Spleen (tissue), 11 donors: Measurements from ENCODE around the gene ZSCAN9. TPM values are rescaled to one million over a fixed set of nuclear protein-coding genes. Genes with fewer than 3 reads are reported as not detected.

Source experiments
- DNase-seq: peaks from one replicate; pipeline ENCODE4 v3.0.0-alpha.2; 2020
- H3K27ac ChIP-seq, 8 donors: fragments of 200-600 bp; sonication (generic) in 7 of 8; 1 replicate in 4 of 8; 2 replicates in 4 of 8; pipeline versions ENCODE4 v1.5.0 to v1.8.0; 2016 to 2021; ENCODE audit warnings: inconsistent platforms in 4 of 8, mild to moderate bottlenecking in 4 of 8, moderate library complexity in 1 of 8
- H3K27me3 ChIP-seq, 7 donors: fragments of 200-600 bp; sonication (generic) in 6 of 7; replicated peaks in 1 of 7; 1 replicate in 4 of 7; 2 replicates in 3 of 7; pipeline versions ENCODE4 v1.5.0 to v1.8.0; 2016 to 2021; ENCODE audit warnings: inconsistent platforms in 3 of 7, mild to moderate bottlenecking in 1 of 7
- H3K36me3 ChIP-seq, 6 donors: fragments of 200-600 bp; sonication (generic) in 5 of 6; 1 replicate in 4 of 6; 2 replicates in 2 of 6; pipeline versions ENCODE4 v1.5.0 to v1.8.0; 2016 to 2021; ENCODE audit warnings: inconsistent platforms in 2 of 6
- H3K4me1 ChIP-seq, 6 donors: fragments of 200-600 bp; sonication (generic) in 5 of 6; 1 replicate in 3 of 6; 2 replicates in 3 of 6; pipeline versions ENCODE4 v1.5.0 to v1.8.0; 2016 to 2021; ENCODE audit warnings: inconsistent platforms in 3 of 6
- H3K4me3 ChIP-seq, 8 donors: fragments of 200-600 bp; sonication (generic) in 7 of 8; 1 replicate in 4 of 8; 2 replicates in 4 of 8; pipeline versions ENCODE4 v1.5.0 to v1.8.0; 2016 to 2021; ENCODE audit warnings: inconsistent platforms in 4 of 8, mild to moderate bottlenecking in 4 of 8, moderate library complexity in 2 of 8
- H3K9me3 ChIP-seq, 8 donors: fragments of 200-600 bp; sonication (generic) in 7 of 8; 1 replicate in 4 of 8; 2 replicates in 4 of 8; pipeline versions ENCODE4 v1.5.0 to v1.8.0; 2016 to 2021; ENCODE audit warnings: inconsistent platforms in 4 of 8
- CTCF ChIP-seq, 11 experiments: fragments of 200-600 bp in 7 of 11; fragments of 450-650 bp in 4 of 11; sonication (generic) in 4 of 11; IDR thresholded peaks in 8 of 11; conservative IDR thresholded peaks in 3 of 11; 1 replicate in 7 of 11; 2 replicates in 4 of 11; pipeline versions ENCODE4 v1.4.0 to v1.8.0; 2016 to 2021; ENCODE audit warnings: antibody characterized with exemption in 11 of 11, inconsistent platforms in 4 of 11, mild to moderate bottlenecking in 1 of 11
- POLR2A ChIP-seq, 3 donors: fragments of 450-650 bp; IDR thresholded peaks; one replicate each; pipeline ENCODE4 v1.5.1; 2017; ENCODE audit warnings: antibody characterized with exemption in 3 of 3, mild to moderate bottlenecking in 1 of 3
- POLR2AphosphoS5 ChIP-seq, 3 donors: sonication (generic); formaldehyde crosslinking; IDR thresholded peaks; one replicate each; pipeline ENCODE4 v1.5.1; 2017; ENCODE audit warnings: antibody characterized with exemption in 3 of 3
- WGBS, 5 donors: extraction: QIAGEN DNeasy Blood & Tissue Kit in 3 of 5; methylation state at CpG; one replicate each; pipeline versions ENCODE4 v1.1.5 to v1.1.7; 2013 to 2018; 5-methylcytosine and 5-hydroxymethylcytosine counted together
- intact Hi-C: fragments of 100-400 bp; cut with DNase I; formaldehyde crosslinking; loops from one replicate; pipeline ENCODE4 v1.15.0; 2023; ENCODE audit warnings: low total_unique reads
- polyA plus RNA-seq, 3 donors: library from polyadenylated mRNA; stranded (reverse); fragments of 200-250 nt; gene quantifications; one replicate each; pipeline ENCODE4 v1.2.1, GENCODE V29; 2013
- total RNA-seq, 7 donors: library from RNA; depleted of rRNA in 3 of 7; stranded (reverse); fragments of >200 nt in 3 of 7; fragmentation: NEBNext Ultra II Directional in 4 of 7; extraction: Animal tissue kit (Norgen Biotek cat#: 25700) in 4 of 7; gene quantifications; one replicate each; pipeline versions ENCODE4 v1.1.0 to v1.2.1, GENCODE V29; 2016 to 2021
- donor health status: healthy with polysubstance abuse.
- donor health status: DM: no; HTN: no; CAD: no; lungs with moderate emphysema.
- donor health status: DM: no; HTN: no; CAD: no.
- donor health status: Bipolar disorder and iron deficiency.
- donor health status: healthy.
- donor health status: DM: no; HTN: no; CAD: no.
- donor health status: DM: yes; HTN: yes; CAD: no.

Gene ZSCAN9
- total and polyA plus RNA-seq, 10 donors: 6.9 to 25.7 (median 14.2) TPM

GRCh38 chr6:28220257-28221133 lies 4.6 kb upstream of the ZSCAN9 start:
- intact Hi-C loops: loop anchor here (10.0 kb wide), 1 partner anchor 86 kb away; no protein-coding TSS in a partner anchor
- no peak for DNase-seq
- peaks cover 8 to 29% (median 22%) of the 10 kb centered on the region in 6 donors for H3K4me1 ChIP-seq
- no peaks in the 10 kb centered on the region for H3K9me3 ChIP-seq
- no peak overlapping the region for H3K27ac ChIP-seq
- TF ChIP-seq POLR2A (IDR thresholded peaks at IDR 0.05) (no peak), CTCF (IDR thresholded peaks at IDR 0.05 in 8 of 11, conservative IDR thresholded peaks at IDR 0.05 in 3 of 11) (no peak), POLR2AphosphoS5 (IDR thresholded peaks at IDR 0.05) (no peak)
- 42 to 50% (median 48%) methylated on average over 6 of the region's 6 CpGs for WGBS, 5 donors
- H3K4me3 ChIP-seq: no peak overlapping the region
- peaks cover 0 to 48% (median 9%) of the 10 kb centered on the region in 7 donors for H3K27me3 ChIP-seq
- no peaks in the 10 kb centered on the region for H3K36me3 ChIP-seq

DNA sequence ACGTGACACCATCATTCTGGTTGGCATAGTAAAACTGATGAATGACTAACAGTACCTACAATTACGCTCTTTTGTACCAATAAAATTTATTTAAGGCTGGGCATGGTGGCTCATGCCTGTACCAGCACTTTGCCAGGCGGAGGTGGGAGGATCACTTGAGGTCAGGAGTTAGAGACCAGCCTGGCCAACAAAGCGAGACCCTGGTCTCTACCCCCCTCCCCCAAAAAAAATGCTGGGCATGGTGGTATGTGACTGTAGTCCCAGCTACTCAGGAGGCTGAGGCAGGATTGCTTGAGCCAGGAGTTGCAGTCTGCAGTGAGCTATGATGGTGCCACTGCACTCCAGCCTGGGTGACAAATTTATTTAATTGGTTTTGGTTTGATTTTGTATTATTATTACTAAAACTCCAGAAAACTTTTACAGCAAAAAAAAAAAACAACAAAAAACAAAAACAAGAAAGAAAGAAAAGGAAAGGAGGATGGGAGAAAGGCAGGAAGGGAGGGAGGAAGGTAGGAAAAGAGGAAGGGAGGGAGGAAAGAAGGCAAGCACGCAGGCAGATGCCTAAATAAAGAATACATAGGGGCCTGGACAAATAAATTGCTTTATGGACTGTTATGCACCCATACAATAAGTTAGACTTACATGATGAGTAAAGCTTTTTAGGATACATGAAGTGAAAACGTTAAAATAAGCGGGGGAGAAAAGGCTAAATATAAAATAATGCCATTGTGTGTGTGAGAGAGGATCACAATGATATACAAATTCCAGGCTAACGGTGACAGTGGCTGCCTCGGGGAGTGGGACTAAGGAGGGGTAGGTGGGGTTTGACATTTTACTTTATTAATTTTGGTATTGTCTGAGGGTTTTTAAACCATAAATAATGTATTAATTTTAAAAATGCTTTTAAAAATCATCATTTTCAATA lies 682 bp upstream of the ZSCAN9 start:
- Histone ChIP-seq H3K4me3 (peak overlapping the region; percentile 58 to 85 (median 70)), H3K9me3 (no peaks in the 10 kb centered on the region), H3K27me3 (peaks cover 0 to 26% (median 7%) of the 10 kb centered on the region in 7 donors), H3K27ac (peak overlapping the region; percentile 52 to 86 (median 76)), H3K36me3 (peaks cover 0 to 26% (median 20%) of the 10 kb centered on the region in 6 donors), H3K4me1 (peaks cover 4 to 48% (median 22%) of the 10 kb centered on the region in 6 donors)
- no peak for DNase-seq
- whole genome bisulfite sequencing, 5 donors: 53 to 57% (median 55%) methylated on average over 9 of the region's 9 CpGs
- TF ChIP-seq POLR2AphosphoS5 (IDR thresholded peaks at IDR 0.05) (no peak), POLR2A (IDR thresholded peaks at IDR 0.05) (no peak), CTCF (IDR thresholded peaks at IDR 0.05 in 8 of 11, conservative IDR thresholded peaks at IDR 0.05 in 3 of 11) (no peak)
- intact Hi-C loops: loop anchor here (10.0 kb wide), 1 partner anchor 90 kb away; no protein-coding TSS in a partner anchor

GRCh38 chr6:28226460-28226859 lies 1.4 kb downstream of the ZSCAN9 start:
- Histone ChIP-seq H3K4me1 (peaks cover 4 to 45% (median 22%) of the 10 kb centered on the region in 6 donors), H3K36me3 (peaks cover 0 to 46% (median 41%) of the 10 kb centered on the region in 6 donors), H3K9me3 (no peaks in the 10 kb centered on the region), H3K27me3 (peaks cover 0 to 6% (median 0%) of the 10 kb centered on the region in 7 donors), H3K4me3 (peak overlapping the region in 2 of 8 donors; percentile 71 to 85), H3K27ac (no peak overlapping the region)
- intact Hi-C loops: loop anchor here (10.0 kb wide), 1 partner anchor 92 kb away; no protein-coding TSS in a partner anchor
- TF ChIP-seq CTCF (IDR thresholded peaks at IDR 0.05 in 8 of 11, conservative IDR thresholded peaks at IDR 0.05 in 3 of 11) (no peak), POLR2AphosphoS5 (IDR thresholded peaks at IDR 0.05) (no peak), POLR2A (IDR thresholded peaks at IDR 0.05) (no peak)
- DNase-seq: no peak
- WGBS, 5 donors: 90 to 98% (median 92%) methylated on average over 2 of the region's 2 CpGs
